Calu3 (cell line): ENCODE measurements around the gene PRLH. TPM values are rescaled to one million over a fixed set of nuclear protein-coding genes. Genes with fewer than 3 reads are reported as not detected.
A peak's percentile ranks its signal among the peaks of the same experiment; 100 is the strongest.

ENCODE experiments used
- BruUV-seq: library from RNA; stranded (reverse); fragments of 400-500 nt; replicated peaks from 2 replicates; lab custom pipeline; 2021; lab: Mats Ljungman, UMichigan
- CTCF ChIA-PET: fragments of 300-600 bp; sonication (Branson Sonifier 250); formaldehyde crosslinking; loops from one replicate; lab custom pipeline; 2022; ENCODE audit warnings: antibody characterized with exemption; lab: Charles Lee
- DNase-seq: peaks from one replicate; pipeline ENCODE4 v3.0.0; 2022
- H3K27ac Mint-ChIP-seq: one replicate; pipeline ENCODE4 v1.8.0; 2022; ENCODE audit warnings: mixed read lengths; ENCODE audit not compliant: unreplicated experiment
- H3K27me3 Mint-ChIP-seq: one replicate; pipeline ENCODE4 v1.8.0; 2022; ENCODE audit warnings: mixed read lengths; ENCODE audit not compliant: unreplicated experiment
- H3K36me3 Mint-ChIP-seq: one replicate; pipeline ENCODE4 v1.8.0; 2022; ENCODE audit warnings: mild to moderate bottlenecking, moderate library complexity, mixed read lengths; ENCODE audit not compliant: insufficient read depth, unreplicated experiment
- H3K4me1 Mint-ChIP-seq: one replicate; pipeline ENCODE4 v1.8.0; 2022; ENCODE audit warnings: mild to moderate bottlenecking, low read depth, mixed read lengths; ENCODE audit not compliant: unreplicated experiment
- H3K4me3 Mint-ChIP-seq: one replicate; pipeline ENCODE4 v1.8.0; 2022; ENCODE audit warnings: mild to moderate bottlenecking, low read depth, moderate library complexity, mixed read lengths; ENCODE audit not compliant: unreplicated experiment
- H3K9me3 Mint-ChIP-seq: one replicate; pipeline ENCODE4 v1.8.0; 2022; ENCODE audit warnings: low read depth, mixed read lengths; ENCODE audit not compliant: unreplicated experiment
- CTCF ChIP-seq: fragments of 200-600 bp; IDR thresholded peaks from one replicate; pipeline ENCODE4 v1.8.0; 2022; ENCODE audit warnings: antibody characterized with exemption; ENCODE audit not compliant: unreplicated experiment
- intact Hi-C: fragments of 100-400 bp; cut with micrococcal nuclease; formaldehyde crosslinking; loops from one replicate; pipeline ENCODE4 v1.10.0; 2022; ENCODE audit not compliant: unreplicated experiment
- total RNA-seq: library from RNA; stranded (reverse); gene quantifications from 2 replicates; pipeline ENCODE4 v1.2.3, GENCODE V29; 2022

PRLH gene
- total RNA-seq, 1 experiment from 2014 or later: not detected

- Mint-ChIP-seq H3K9me3 (no peaks in the 10 kb centered on the region), H3K4me3 (no peak overlapping the region), H3K4me1 (peaks cover 18% of the 10 kb centered on the region), H3K27me3 (no peaks in the 10 kb centered on the region), H3K27ac (no peak overlapping the region), H3K36me3 (peaks cover 27% of the 10 kb centered on the region)
- DNase-seq: no peak
- intact Hi-C loops: no loop called here
- CTCF ChIA-PET: no interaction called here
- no peak for TF ChIP-seq CTCF
- BruUV-seq: no TSS peak
These were observed 21.8 kb downstream of the PRLH start for GRCh38 chr2:237588044-237588696.

GRCh38 chr2:237590272-237591140 lies 24.1 kb downstream of the PRLH start, which contains the start of gene RAB17:
RAB17 (minus strand) TSS chr2:237590734; CDS start chr2:237586154, 4,580 bp downstream.
- CTCF ChIA-PET: interaction anchor here (0.6 to 2.0 kb wide), 6 partner anchors 11 to 1197 kb away, joined by 3 to 5 read pairs (median 4); no protein-coding TSS in a partner anchor
- BruUV-seq: no TSS peak
- Mint-ChIP-seq H3K27me3 (no peaks in the 10 kb centered on the region), H3K36me3 (peaks cover 27% of the 10 kb centered on the region), H3K4me1 (peaks cover 18% of the 10 kb centered on the region), H3K4me3 (peak within 1 kb of the TSS; percentile 82), H3K9me3 (no peaks in the 10 kb centered on the region), H3K27ac (peak within 1 kb of the TSS; percentile 98)
- intact Hi-C loops: no loop called here
- peak; percentile 81 for DNase-seq
- no peak for TF ChIP-seq CTCF

GRCh38 chr2:237591141-237591881 lies 24.9 kb downstream of the PRLH start:
- BruUV-seq: TSS peak; percentile 75
- Mint-ChIP-seq H3K9me3 (no peaks in the 10 kb centered on the region), H3K27ac (peak overlapping the region; percentile 98), H3K4me1 (peaks cover 18% of the 10 kb centered on the region), H3K36me3 (peaks cover 27% of the 10 kb centered on the region), H3K27me3 (no peaks in the 10 kb centered on the region), H3K4me3 (peak overlapping the region; percentile 82)
- no peak for TF ChIP-seq CTCF
- peak; percentile 92 for DNase-seq
- CTCF ChIA-PET: interaction anchor here (0.6 to 2.0 kb wide), 4 partner anchors 11 to 230 kb away, joined by 3 to 5 read pairs (median 4); no protein-coding TSS in a partner anchor
- intact Hi-C loops: no loop called here

GRCh38 chr2:237592425-237592980 lies 26.1 kb downstream of the PRLH start:
- BruUV-seq: no TSS peak
- H3K36me3 Mint-ChIP-seq: peaks cover 27% of the 10 kb centered on the region
- no peaks in the 10 kb centered on the region for H3K9me3 Mint-ChIP-seq
- no peak overlapping the region for H3K27ac Mint-ChIP-seq
- DNase-seq: no peak
- H3K27me3 Mint-ChIP-seq: peaks cover 4% of the 10 kb centered on the region
- TF ChIP-seq CTCF: no peak
- peaks cover 9% of the 10 kb centered on the region for H3K4me1 Mint-ChIP-seq
- CTCF ChIA-PET: no interaction called here
- intact Hi-C loops: no loop called here
- H3K4me3 Mint-ChIP-seq: no peak overlapping the region
